Measurements from ENCODE around the gene BTBD19. TPM values are rescaled to one million over a fixed set of nuclear protein-coding genes. Genes with fewer than 3 reads are reported as not detected.

BTBD19 gene
- total and polyA plus RNA-seq, 9 of the 15 experiments (the other 6 are each of a cell fraction or from before 2014, with no cell fraction given): 0.22 to 2.0 (median 0.95) TPM

GRCh38 chr1:44835738-44836675 is 27.7 kb downstream of the BTBD19 start (continued):
- peak; percentile 35; the same call in 1 of the 2 replicates for TF ChIP-seq PHF21A (IDR thresholded peaks at IDR 0.05; ENCODE audit: borderline replicate concordance, low read depth)
- no peak for TF ChIP-seq FOXK1 (CRISPR knock-in tag; IDR thresholded peaks at IDR 0.05; ENCODE audit: borderline replicate concordance)
- TF ChIP-seq SNIP1 (IDR thresholded peaks at IDR 0.05; ENCODE audit: low read depth): no peak
- no peak for TF ChIP-seq SIX5 (IDR thresholded peaks at IDR 0.05; ENCODE audit: borderline replicate concordance in 1 of 2, insufficient read depth in 1 of 2, low read depth in 1 of 2, low read length in 2 of 2)
- no peak for TF ChIP-seq HNRNPH1 (optimal IDR thresholded peaks at IDR 0.05; ENCODE audit: low read depth, low read length)
- TF ChIP-seq TAL1 (IDR thresholded peaks at IDR 0.05): 0 out of 2 replicates have a peak, but pooled peaks have one; percentile 16
- no peak for TF ChIP-seq ZNF232 (CRISPR knock-in tag; IDR thresholded peaks at IDR 0.05)
- TF ChIP-seq SNRNP70 (optimal IDR thresholded peaks at IDR 0.05; ENCODE audit: low read depth, low read length): no peak
- TF ChIP-seq PHF8 (IDR thresholded peaks at IDR 0.05; ENCODE audit: borderline replicate concordance, low read length): no peak
- TF ChIP-seq, protein P1, sequence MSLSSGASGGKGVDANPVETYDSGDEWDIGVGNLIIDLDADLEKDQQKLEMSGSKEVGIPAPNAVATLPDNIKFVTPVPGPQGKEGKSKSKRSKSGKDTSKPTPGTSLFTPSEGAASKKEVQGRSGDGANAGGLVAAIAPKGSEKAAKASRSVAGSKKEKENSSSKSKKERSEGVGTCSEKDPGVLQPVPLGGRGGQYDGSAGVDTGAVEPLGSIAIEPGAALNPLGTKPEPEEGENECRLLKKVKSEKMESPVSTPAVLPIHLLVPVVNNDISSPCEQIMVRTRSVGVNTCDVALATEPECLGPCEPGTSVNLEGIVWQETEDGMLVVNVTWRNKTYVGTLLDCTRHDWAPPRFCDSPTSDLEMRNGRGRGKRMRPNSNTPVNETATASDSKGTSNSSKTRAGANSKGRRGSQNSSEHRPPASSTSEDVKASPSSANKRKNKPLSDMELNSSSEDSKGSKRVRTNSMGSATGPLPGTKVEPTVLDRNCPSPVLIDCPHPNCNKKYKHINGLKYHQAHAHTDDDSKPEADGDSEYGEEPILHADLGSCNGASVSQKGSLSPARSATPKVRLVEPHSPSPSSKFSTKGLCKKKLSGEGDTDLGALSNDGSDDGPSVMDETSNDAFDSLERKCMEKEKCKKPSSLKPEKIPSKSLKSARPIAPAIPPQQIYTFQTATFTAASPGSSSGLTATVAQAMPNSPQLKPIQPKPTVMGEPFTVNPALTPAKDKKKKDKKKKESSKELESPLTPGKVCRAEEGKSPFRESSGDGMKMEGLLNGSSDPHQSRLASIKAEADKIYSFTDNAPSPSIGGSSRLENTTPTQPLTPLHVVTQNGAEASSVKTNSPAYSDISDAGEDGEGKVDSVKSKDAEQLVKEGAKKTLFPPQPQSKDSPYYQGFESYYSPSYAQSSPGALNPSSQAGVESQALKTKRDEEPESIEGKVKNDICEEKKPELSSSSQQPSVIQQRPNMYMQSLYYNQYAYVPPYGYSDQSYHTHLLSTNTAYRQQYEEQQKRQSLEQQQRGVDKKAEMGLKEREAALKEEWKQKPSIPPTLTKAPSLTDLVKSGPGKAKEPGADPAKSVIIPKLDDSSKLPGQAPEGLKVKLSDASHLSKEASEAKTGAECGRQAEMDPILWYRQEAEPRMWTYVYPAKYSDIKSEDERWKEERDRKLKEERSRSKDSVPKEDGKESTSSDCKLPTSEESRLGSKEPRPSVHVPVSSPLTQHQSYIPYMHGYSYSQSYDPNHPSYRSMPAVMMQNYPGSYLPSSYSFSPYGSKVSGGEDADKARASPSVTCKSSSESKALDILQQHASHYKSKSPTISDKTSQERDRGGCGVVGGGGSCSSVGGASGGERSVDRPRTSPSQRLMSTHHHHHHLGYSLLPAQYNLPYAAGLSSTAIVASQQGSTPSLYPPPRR (CRISPR knock-in tag; IDR thresholded peaks at IDR 0.05; ENCODE audit: borderline replicate concordance): no peak
- no peak for TF ChIP-seq CSDE1 (IDR thresholded peaks at IDR 0.05)
- TF ChIP-seq KLF10 (CRISPR knock-in tag; IDR thresholded peaks at IDR 0.05): no peak
- no peak for TF ChIP-seq ZFP91 (CRISPR knock-in tag; IDR thresholded peaks at IDR 0.05)
- TF ChIP-seq ZFX (CRISPR knock-in tag; IDR thresholded peaks at IDR 0.05): no peak
- TF ChIP-seq ZFP1 (CRISPR knock-in tag; IDR thresholded peaks at IDR 0.05): no peak
- no peak for TF ChIP-seq EHMT2 (IDR thresholded peaks at IDR 0.05)
- TF ChIP-seq ZNF224 (CRISPR knock-in tag; IDR thresholded peaks at IDR 0.05): no peak
- no peak for TF ChIP-seq E2F8 (IDR thresholded peaks at IDR 0.05; ENCODE audit: low read depth, partially characterized antibody)
- TF ChIP-seq ZNF707 (CRISPR knock-in tag; conservative IDR thresholded peaks at IDR 0.05): no peak

All from K562 (cell line).